ENCODE results near the gene IRAK2.

DNA sequence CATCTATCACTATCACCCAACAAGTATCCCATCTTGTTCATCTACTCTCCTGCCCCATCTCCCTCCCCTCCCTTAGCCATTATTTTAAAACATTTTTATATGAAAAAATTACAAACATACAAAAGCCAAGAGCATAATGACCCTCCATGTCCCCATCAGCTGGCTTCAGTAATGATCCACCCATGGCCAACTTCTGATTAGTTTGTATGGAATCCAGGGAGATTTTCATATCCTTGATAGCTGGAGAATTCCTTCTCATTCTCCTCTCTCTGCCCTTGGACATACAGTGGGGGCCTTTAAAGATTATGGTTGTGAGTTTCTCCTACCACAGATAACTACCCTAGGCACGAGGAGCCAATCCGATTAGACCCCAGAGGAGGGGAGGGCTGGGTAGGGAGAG is 40.2 kb downstream of the IRAK2 start:
- TF ChIP-seq CTCF (IDR thresholded peaks at IDR 0.05) (no peak), POLR2A (IDR thresholded peaks at IDR 0.05) (no peak)

All from right lobe of liver (tissue), 4 donors.